Muscle layer of duodenum (tissue), 2 donors: ENCODE measurements around the gene STK25.
"Not testable (repeated sequence)": the region's sequence is repeated elsewhere in the genome, so short reads cannot be mapped to it uniquely, and the experiment has no call there.

ENCODE experiments used
- H3K27ac ChIP-seq: one replicate; pipeline ENCODE4 v1.7.0; 2013; ENCODE audit warnings: mild to moderate bottlenecking, low read length
- H3K27me3 ChIP-seq: one replicate; pipeline ENCODE4 v1.7.0; 2013; ENCODE audit warnings: low read depth, mild to moderate bottlenecking, control low read depth, low read length
- H3K36me3 ChIP-seq, 2 donors: one replicate each; pipeline ENCODE4 v1.7.0; 2013; ENCODE audit warnings: low read length in 2 of 2, control low read depth in 1 of 2, mild to moderate bottlenecking in 1 of 2; ENCODE audit not compliant: insufficient read depth in 2 of 2, control insufficient read depth in 1 of 2
- H3K4me1 ChIP-seq, 2 donors: one replicate each; pipeline ENCODE4 v1.7.0; 2013; ENCODE audit warnings: low read length in 2 of 2, mild to moderate bottlenecking in 2 of 2, control low read depth in 1 of 2, moderate library complexity in 1 of 2; ENCODE audit not compliant: insufficient read depth in 2 of 2, control insufficient read depth in 1 of 2
- H3K4me3 ChIP-seq, 2 donors: one replicate each; pipeline ENCODE4 v1.7.0; 2013; ENCODE audit warnings: low read length in 2 of 2, low read depth in 1 of 2, mild to moderate bottlenecking in 1 of 2
- H3K9me3 ChIP-seq, 2 donors: one replicate each; pipeline ENCODE4 v1.7.0; 2013; ENCODE audit warnings: low read length in 2 of 2, control low read depth in 1 of 2, mild to moderate bottlenecking in 1 of 2; ENCODE audit not compliant: control insufficient read depth in 1 of 2
- donor health status: healthy.

Gene STK25

DNA sequence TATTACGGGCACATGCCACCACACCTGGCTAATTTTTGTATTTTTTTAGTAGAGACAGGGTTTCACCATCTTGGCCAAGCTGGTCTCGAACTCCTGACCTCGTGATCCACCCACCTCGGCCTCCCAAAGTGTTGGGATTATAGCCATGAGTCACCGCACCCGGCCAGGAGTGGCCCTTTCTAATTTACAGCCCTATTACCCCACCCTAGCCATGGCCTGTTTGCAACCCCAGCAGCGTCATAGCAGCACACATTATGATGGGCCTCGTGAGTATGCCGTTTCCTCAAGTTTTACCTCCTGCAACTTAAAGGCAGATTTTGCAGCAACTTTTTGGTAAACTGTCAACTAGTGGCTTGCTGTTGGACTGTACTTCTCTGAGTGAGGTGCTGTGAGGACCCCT lies 54.5 kb downstream of the STK25 start:
- not testable (repeated sequence) for H3K36me3 ChIP-seq, H3K4me3 ChIP-seq, H3K27ac ChIP-seq, H3K27me3 ChIP-seq, H3K9me3 ChIP-seq, H3K4me1 ChIP-seq

DNA sequence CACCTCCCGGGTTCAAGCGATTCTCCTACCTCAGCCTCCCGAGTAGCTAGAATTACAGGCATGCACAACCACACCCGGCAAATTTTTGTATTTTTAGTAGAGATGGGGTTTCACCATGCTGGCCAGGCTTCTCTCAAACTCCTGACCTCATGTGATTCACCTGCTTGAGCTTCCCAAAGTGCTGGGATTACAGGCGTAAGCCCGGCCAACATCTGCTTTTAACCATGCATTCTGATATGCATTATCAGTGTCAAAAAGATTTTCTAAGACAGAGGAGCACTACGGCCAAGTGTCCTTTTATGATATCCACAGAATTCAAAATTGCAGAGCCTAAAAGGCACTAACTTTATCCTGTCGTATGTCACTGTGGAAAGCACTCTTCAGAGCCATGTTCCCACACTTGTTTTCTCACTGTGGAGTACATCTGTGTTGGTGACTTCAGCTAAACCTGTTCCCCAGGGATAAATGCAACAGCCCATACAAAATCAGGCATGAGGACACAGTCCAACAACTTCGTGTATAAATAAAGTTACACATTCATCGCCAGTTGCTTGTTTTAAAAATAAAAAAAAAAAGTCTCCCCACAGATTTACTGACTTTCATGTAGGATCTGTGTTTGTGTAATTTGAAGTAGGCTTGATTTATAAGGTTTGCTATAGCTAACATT lies 56.4 kb downstream of the STK25 start:
- Histone ChIP-seq H3K4me1 (no peaks in the 10 kb centered on the region), H3K36me3 (peaks cover 0 to 16% of the 10 kb centered on the region in 2 donors), H3K27ac (no peak overlapping the region), H3K27me3 (no peaks in the 10 kb centered on the region), H3K4me3 (no peak overlapping the region), H3K9me3 (no peaks in the 10 kb centered on the region)

DNA sequence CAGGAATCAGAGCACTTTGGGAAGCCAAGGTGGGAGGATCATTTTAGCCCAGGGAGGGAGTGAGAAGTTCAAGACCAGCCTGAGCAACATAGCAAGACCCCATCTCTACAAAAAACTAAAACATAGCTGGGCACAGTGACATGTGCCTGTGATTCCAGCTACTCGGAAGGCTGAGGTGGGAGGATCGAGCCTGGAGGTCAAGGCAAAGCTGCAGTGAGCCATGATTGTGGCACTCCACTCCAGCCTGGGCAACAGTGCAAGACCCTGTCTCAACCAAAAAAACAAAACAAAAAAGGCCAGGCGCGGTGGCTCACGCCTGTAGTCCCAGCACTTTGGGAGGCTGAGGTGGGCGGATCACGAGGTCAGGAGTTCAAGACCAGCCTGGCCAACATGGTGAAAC lies 58.3 kb downstream of the STK25 start:
- not testable (repeated sequence) for H3K4me1 ChIP-seq, H3K27me3 ChIP-seq, H3K27ac ChIP-seq, H3K9me3 ChIP-seq, H3K4me3 ChIP-seq
- peaks cover 6 to 25% of the 10 kb centered on the region in 2 donors for H3K36me3 ChIP-seq

DNA sequence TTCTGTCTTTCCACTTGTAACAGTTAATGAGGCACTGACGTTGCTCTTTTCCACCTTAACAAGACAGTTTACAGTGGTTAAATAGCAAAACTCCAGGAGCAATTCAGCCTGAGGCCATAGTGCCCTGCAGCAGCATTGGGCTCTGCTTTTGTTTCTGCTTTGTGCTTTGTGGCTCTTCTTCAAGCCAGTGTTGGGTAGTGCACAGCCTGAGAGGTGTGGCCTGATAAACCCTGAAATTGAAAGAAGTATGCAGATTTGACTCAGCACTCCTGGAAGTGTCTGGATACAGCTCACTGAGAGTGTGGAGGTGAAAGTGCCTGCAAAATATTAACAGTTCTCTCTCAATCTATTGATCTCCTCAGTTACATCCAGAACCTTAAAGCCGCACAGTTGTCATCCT lies 63.0 kb downstream of the STK25 start:
- H3K27me3 ChIP-seq = no peaks in the 10 kb centered on the region
- peaks cover 32 to 64% of the 10 kb centered on the region in 2 donors for H3K36me3 ChIP-seq
- no peaks in the 10 kb centered on the region for H3K9me3 ChIP-seq
- H3K4me1 ChIP-seq = no peaks in the 10 kb centered on the region
- no peak overlapping the region for H3K4me3 ChIP-seq
- H3K27ac ChIP-seq = no peak overlapping the region

DNA sequence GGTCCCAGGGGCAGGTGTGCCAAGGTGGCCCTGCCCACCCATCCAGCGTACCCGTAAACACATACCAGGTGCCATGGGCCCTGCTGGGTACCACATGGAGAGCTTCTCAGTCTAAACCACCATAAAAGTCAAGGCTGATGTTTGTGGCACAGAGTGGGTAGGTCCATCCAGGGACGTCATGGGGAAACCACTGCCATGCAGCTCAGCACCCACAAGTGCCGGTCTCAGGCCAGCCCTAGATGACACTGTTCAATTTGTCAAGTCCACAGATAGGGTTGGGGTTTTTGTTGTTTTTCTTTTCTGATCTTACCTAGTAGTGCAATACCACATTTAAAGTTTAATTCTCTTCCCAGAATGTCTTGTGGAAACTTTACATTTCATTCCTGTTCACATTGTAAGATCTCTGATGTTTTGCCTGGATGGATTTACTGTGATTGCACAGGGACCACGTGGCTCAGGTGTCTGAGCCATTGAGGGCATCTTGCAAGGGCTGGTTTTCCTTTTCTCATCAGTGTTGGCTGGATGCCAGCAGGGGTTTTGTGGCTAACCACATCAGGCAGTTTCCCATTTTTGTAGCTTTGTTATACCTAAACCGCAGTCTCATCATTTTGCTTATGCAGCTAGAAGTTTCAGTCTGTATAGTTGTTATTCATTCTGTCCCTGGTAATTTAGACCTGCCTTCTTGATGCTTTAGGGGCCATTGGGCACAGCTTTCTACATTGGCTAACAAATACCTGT lies 64.7 kb downstream of the STK25 start:
- H3K27ac ChIP-seq = no peak overlapping the region
- no peaks in the 10 kb centered on the region for H3K27me3 ChIP-seq
- no peak overlapping the region for H3K4me3 ChIP-seq
- no peaks in the 10 kb centered on the region for H3K4me1 ChIP-seq
- no peaks in the 10 kb centered on the region for H3K9me3 ChIP-seq
- H3K36me3 ChIP-seq = peaks cover 33 to 68% of the 10 kb centered on the region in 2 donors
